ENCODE measurements around the gene HSPH1. TPM values are rescaled to one million over a fixed set of nuclear protein-coding genes. Genes with fewer than 3 reads are reported as not detected.

HSPH1 gene
- total RNA-seq, 3 donors from 2014 or later, result 24.3 to 80.0 (median 44.0) TPM

DNA sequence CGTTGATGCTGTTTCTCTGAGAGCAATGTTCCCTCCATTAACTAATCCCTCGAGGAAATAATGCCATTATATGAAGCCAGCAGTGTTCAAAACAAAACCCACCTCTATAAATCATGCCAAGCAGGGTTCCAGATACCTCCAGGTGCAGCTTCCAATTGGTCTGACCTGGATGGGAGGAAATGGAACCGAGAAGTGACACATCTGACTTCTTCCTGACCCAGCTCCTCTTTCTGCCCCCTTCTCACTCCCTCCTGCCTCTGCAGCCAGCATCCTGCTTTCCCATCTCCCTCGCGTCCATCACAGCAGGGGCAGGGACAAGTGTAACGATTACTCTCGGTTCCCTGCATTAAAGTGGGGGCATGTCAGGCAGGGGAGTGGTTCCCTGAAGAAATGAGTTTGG, 37.5 kb downstream of the HSPH1 start:
- H3K9me3 ChIP-seq, result no peaks in the 10 kb centered on the region
- TF ChIP-seq CTCF (IDR thresholded peaks at IDR 0.05), result no peak
- peaks cover 5% of the 10 kb centered on the region for H3K4me1 ChIP-seq (ENCODE audit: low read depth)
- intact Hi-C loops (cut with DNase I, micrococcal nuclease), result no loop called here
- ATAC-seq (no peak), DNase-seq (no peak)
- no peaks in the 10 kb centered on the region for H3K36me3 ChIP-seq (ENCODE audit: low read depth)
- no peak overlapping the region for H3K4me3 ChIP-seq

GRCh38 chr13:31122544-31123260, 39.0 kb downstream of the HSPH1 start:
- H3K4me1 ChIP-seq (ENCODE audit: low read depth), result peaks cover 5% of the 10 kb centered on the region
- ATAC-seq, result no peak

DNA sequence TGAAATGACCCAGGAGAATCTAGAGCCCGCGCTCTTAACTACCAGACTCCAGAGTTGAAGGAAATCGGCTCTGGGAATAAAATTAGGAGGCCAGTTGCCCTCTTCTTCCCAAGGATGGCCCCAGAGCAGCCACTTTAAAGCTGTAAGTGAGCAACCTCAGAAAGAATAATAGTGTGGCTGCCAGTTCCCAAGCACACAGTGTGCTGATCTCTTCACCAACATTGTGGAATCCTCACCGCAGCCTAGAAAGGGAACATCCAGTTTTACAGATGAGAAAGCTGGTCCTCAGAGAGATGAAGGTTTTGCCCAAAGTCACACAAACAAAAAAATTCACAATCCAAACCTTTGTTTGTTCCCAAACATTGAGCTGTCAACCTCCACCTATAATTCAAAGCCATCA, 39.6 kb downstream of the HSPH1 start:
- Histone ChIP-seq H3K9me3 (no peaks in the 10 kb centered on the region), H3K36me3 (ENCODE audit: low read depth) (no peaks in the 10 kb centered on the region), H3K4me1 (ENCODE audit: low read depth) (peaks cover 5% of the 10 kb centered on the region), H3K4me3 (no peak overlapping the region)
- DNase-seq (no peak), ATAC-seq (no peak)
- TF ChIP-seq CTCF (IDR thresholded peaks at IDR 0.05), result no peak
- intact Hi-C loops (cut with DNase I, micrococcal nuclease), result no loop called here

More at GRCh38 chr13:31122544-31123260, 39.0 kb downstream of the HSPH1 start:
- H3K36me3 ChIP-seq (ENCODE audit: low read depth), result no peaks in the 10 kb centered on the region
- no peaks in the 10 kb centered on the region for H3K9me3 ChIP-seq
- intact Hi-C loops (cut with DNase I, micrococcal nuclease), result no loop called here
- DNase-seq, result no peak
- no peak overlapping the region for H3K4me3 ChIP-seq
- no peak for TF ChIP-seq CTCF (IDR thresholded peaks at IDR 0.05)

GRCh38 chr13:31121379-31122140, 40.1 kb downstream of the HSPH1 start:
- Histone ChIP-seq H3K9me3 (no peaks in the 10 kb centered on the region), H3K4me3 (no peak overlapping the region), H3K4me1 (ENCODE audit: low read depth) (peaks cover 5% of the 10 kb centered on the region), H3K36me3 (ENCODE audit: low read depth) (no peaks in the 10 kb centered on the region)
- no peak for DNase-seq
- intact Hi-C loops (cut with DNase I, micrococcal nuclease), result no loop called here
- TF ChIP-seq CTCF (IDR thresholded peaks at IDR 0.05), result no peak
- peak; percentile 56 for ATAC-seq

GRCh38 chr13:31119966-31120700, 41.6 kb downstream of the HSPH1 start:
- H3K36me3 ChIP-seq (ENCODE audit: low read depth), result no peaks in the 10 kb centered on the region
- no peak overlapping the region for H3K4me3 ChIP-seq
- no peak for TF ChIP-seq CTCF (IDR thresholded peaks at IDR 0.05)
- peaks cover 5% of the 10 kb centered on the region for H3K4me1 ChIP-seq (ENCODE audit: low read depth)
- ATAC-seq (no peak), DNase-seq (no peak)
- intact Hi-C loops (cut with DNase I, micrococcal nuclease), result no loop called here
- no peaks in the 10 kb centered on the region for H3K9me3 ChIP-seq

All from mucosa of descending colon (tissue), 3 donors.